Nucleus accumbens (tissue), 56 donors: ENCODE data around the gene PARL.
"Not testable (repeated sequence)": the region's sequence is repeated elsewhere in the genome, so short reads cannot be mapped to it uniquely, and the experiment has no call there.

Experiments used
- DNase-seq, 56 donors: peaks; one replicate each; lab custom pipeline; 2025; lab: John Stamatoyannopoulos, UW

Gene PARL

GRCh38 chr3:183797996-183798395 is 86.7 kb downstream of the PARL start:
- DNase-seq: no peak

- DNase-seq: no peak
These were observed 88.3 kb downstream of the PARL start for GRCh38 chr3:183796372-183796771.

- no peak for DNase-seq
These were observed 90.2 kb downstream of the PARL start for GRCh38 chr3:183794452-183794851.

GRCh38 chr3:183792976-183793375 is 91.7 kb downstream of the PARL start:
- DNase-seq: no peak

GRCh38 chr3:183790700-183791099 is 94.0 kb downstream of the PARL start:
- no peak for DNase-seq

- DNase-seq: no peak
These were observed 94.9 kb downstream of the PARL start for GRCh38 chr3:183789826-183790225.

- DNase-seq: not testable (repeated sequence)
These were observed 100.2 kb downstream of the PARL start for GRCh38 chr3:183784503-183784902.

- no peak for DNase-seq
These were observed 102.0 kb downstream of the PARL start for GRCh38 chr3:183782576-183783276.

- peak in 4 of 56 donors; percentile 23 to 38 (median 29) for DNase-seq
These were observed 103.4 kb downstream of the PARL start for GRCh38 chr3:183781246-183781645.

GRCh38 chr3:183779896-183780465 is 104.7 kb downstream of the PARL start:
- DNase-seq: no peak
